Stomach (tissue), 19 donors: ENCODE measurements around the gene RNF7. TPM values are rescaled to one million over a fixed set of nuclear protein-coding genes. Genes with fewer than 3 reads are reported as not detected.
"Not testable (repeated sequence)": the region's sequence is repeated elsewhere in the genome, so short reads cannot be mapped to it uniquely, and the experiment has no call there.

ENCODE experiments used
- DNase-seq, 2 donors: peaks; one replicate each; pipeline versions ENCODE4 v3.0.0 to v3.0.0-alpha.2; 2013 to 2019
- H3K27ac ChIP-seq, 5 donors: fragments of 200-600 bp in 4 of 5; sonication (generic) in 4 of 5; one replicate each; pipeline ENCODE4 v1.5.1; 2013 to 2019; ENCODE audit warnings: mild to moderate bottlenecking in 1 of 5, moderate library complexity in 1 of 5
- H3K27me3 ChIP-seq, 3 donors: fragments of 200-600 bp; sonication (generic); one replicate each; pipeline ENCODE4 v1.5.1; 2017 to 2019; ENCODE audit warnings: mixed run types in 1 of 3
- H3K36me3 ChIP-seq, 4 donors: fragments of 200-600 bp; sonication (generic); 1 replicate in 3 of 4; 2 replicates in 1 of 4; pipeline ENCODE4 v1.5.1; 2016 to 2019
- H3K4me1 ChIP-seq, 4 donors: fragments of 200-600 bp; sonication (generic); one replicate each; pipeline ENCODE4 v1.5.1; 2016 to 2019
- H3K4me3 ChIP-seq, 4 donors: fragments of 200-600 bp; sonication (generic) in 3 of 4; one replicate each; pipeline ENCODE4 v1.5.1; 2016 to 2019; ENCODE audit warnings: mild to moderate bottlenecking in 1 of 4
- H3K9me3 ChIP-seq, 4 donors: fragments of 200-600 bp; sonication (generic); one replicate each; pipeline ENCODE4 v1.5.1; 2016 to 2019
- EP300 ChIP-seq: sonication (generic); formaldehyde crosslinking; IDR thresholded peaks from one replicate; pipeline ENCODE4 v1.6.1; 2017; ENCODE audit warnings: antibody characterized with exemption
- POLR2A ChIP-seq, 4 donors: fragments of 450-650 bp; IDR thresholded peaks; one replicate each; pipeline ENCODE4 v1.6.1; 2016; ENCODE audit warnings: antibody characterized with exemption in 4 of 4, control low read depth in 2 of 4, mild to moderate bottlenecking in 1 of 4, moderate library complexity in 1 of 4
- POLR2AphosphoS5 ChIP-seq, 3 donors: sonication (generic); formaldehyde crosslinking; IDR thresholded peaks; one replicate each; pipeline ENCODE4 v1.6.1; 2016; ENCODE audit warnings: antibody characterized with exemption in 3 of 3
- WGBS, 5 donors: extraction: QIAGEN DNeasy Blood & Tissue Kit in 3 of 5; methylation state at CpG; one replicate each; pipeline versions ENCODE4 v1.1.5 to v1.1.7; 2013 to 2018; 5-methylcytosine and 5-hydroxymethylcytosine counted together
- intact Hi-C: fragments of 100-400 bp; cut with DNase I; formaldehyde crosslinking; loops from one replicate; pipeline ENCODE4 v1.15.1; 2023; ENCODE audit warnings: low total_unique reads
- long read RNA-seq, 10 donors: transcript quantifications; one replicate each; lab custom pipeline, GENCODE V29; 2026
- polyA plus RNA-seq, 3 donors: library from polyadenylated mRNA; stranded (reverse); fragments of 200-250 nt; gene quantifications; one replicate each; pipeline ENCODE4 v1.2.3, GENCODE V29; 2013
- total RNA-seq, 5 donors: library from RNA; depleted of rRNA; stranded (reverse); fragments of >200 nt; gene quantifications; one replicate each; pipeline versions ENCODE4 v1.1.0 to v1.2.3, GENCODE V29; 2014 to 2016
- TF ChIP-seq, protein P1 (sequence below), 7 experiments: fragments of 450-650 bp in 4 of 7; fragments of 200-600 bp in 3 of 7; sonication (generic) in 3 of 7; IDR thresholded peaks; one replicate each; pipeline ENCODE4 v1.5.1; 2016 to 2019; ENCODE audit warnings: antibody characterized with exemption in 7 of 7, control low read depth in 2 of 7, mild to moderate bottlenecking in 1 of 7
- donor health status: healthy with polysubstance abuse.
- donor health status: Bipolar disorder and iron deficiency.
- donor health status: healthy.

RNF7 gene
- 100 to 1,000 TPM in 1 of 5 donors, 10 to 100 TPM in 4; 40.2 to 236 (median 62.4) TPM for total RNA-seq
- 100 to 1,000 TPM; 128 to 154 (median 145) TPM for polyA plus RNA-seq
- long read RNA-seq, donor 1, transcript RNF7-202 (3 exons, 805 nt), result minor isoform, 5 of 46 reads
- long read RNA-seq, donor 1, transcript RNF7-201 (3 exons, 2,763 nt), result major isoform, 37 of 46 reads
- long read RNA-seq, donor 1, partial matches to known transcripts, result 0 of 46 reads
- long read RNA-seq, donor 1, other reads (novel, unspliced or antisense), result 0 of 46 reads
- long read RNA-seq, donor 2, transcript RNF7-201 (3 exons, 2,763 nt), result major isoform, 51 of 55 reads
- long read RNA-seq, donor 2, partial matches to known transcripts, result 0 of 55 reads
- long read RNA-seq, donor 2, other reads (novel, unspliced or antisense), result 0 of 55 reads
- long read RNA-seq, donor 3, transcript RNF7-202 (3 exons, 805 nt), result minor isoform, 10 of 75 reads
- long read RNA-seq, donor 3, transcript RNF7-201 (3 exons, 2,763 nt), result major isoform, 64 of 75 reads
- long read RNA-seq, donor 3, partial matches to known transcripts, result 0 of 75 reads
- long read RNA-seq, donor 3, other reads (novel, unspliced or antisense), result 0 of 75 reads
- long read RNA-seq, donor 4, transcript RNF7-201 (3 exons, 2,763 nt), result major isoform, 10 of 11 reads
- long read RNA-seq, donor 4, partial matches to known transcripts, result 0 of 11 reads
- long read RNA-seq, donor 4, other reads (novel, unspliced or antisense), result 0 of 11 reads
- long read RNA-seq, donor 5, transcript RNF7-202 (3 exons, 805 nt), result minor isoform, 7 of 79 reads
- long read RNA-seq, donor 5, transcript RNF7-201 (3 exons, 2,763 nt), result major isoform, 68 of 79 reads
- long read RNA-seq, donor 5, partial matches to known transcripts, result 0 of 79 reads
- long read RNA-seq, donor 5, other reads (novel, unspliced or antisense), result 0 of 79 reads
- long read RNA-seq, donor 6, result 0 reads
- long read RNA-seq, donor 7, transcript RNF7-201 (3 exons, 2,763 nt), result major isoform, 89 of 108 reads
- long read RNA-seq, donor 7, transcript RNF7-202 (3 exons, 805 nt), result minor isoform, 10 of 108 reads
- long read RNA-seq, donor 7, partial matches to known transcripts, result 7 of 108 reads
- long read RNA-seq, donor 7, other reads (novel, unspliced or antisense), result 0 of 108 reads
- long read RNA-seq, donor 8, transcript RNF7-201 (3 exons, 2,763 nt), result major isoform, 99 of 115 reads
- long read RNA-seq, donor 8, transcript RNF7-202 (3 exons, 805 nt), result minor isoform, 8 of 115 reads
- long read RNA-seq, donor 8, partial matches to known transcripts, result 5 of 115 reads
- long read RNA-seq, donor 8, other reads (novel, unspliced or antisense), result 0 of 115 reads
- long read RNA-seq, donor 9, transcript RNF7-202 (3 exons, 805 nt), result minor isoform, 5 of 106 reads
- long read RNA-seq, donor 9, transcript RNF7-201 (3 exons, 2,763 nt), result major isoform, 74 of 106 reads
- long read RNA-seq, donor 9, partial matches to known transcripts, result 23 of 106 reads
- long read RNA-seq, donor 9, other reads (novel, unspliced or antisense), result 0 of 106 reads
- long read RNA-seq, donor 10, transcript RNF7-202 (3 exons, 805 nt), result minor isoform, 6 of 42 reads
- long read RNA-seq, donor 10, transcript RNF7-201 (3 exons, 2,763 nt), result major isoform, 35 of 42 reads
- long read RNA-seq, donor 10, partial matches to known transcripts, result 0 of 42 reads
- long read RNA-seq, donor 10, other reads (novel, unspliced or antisense), result 0 of 42 reads

DNA sequence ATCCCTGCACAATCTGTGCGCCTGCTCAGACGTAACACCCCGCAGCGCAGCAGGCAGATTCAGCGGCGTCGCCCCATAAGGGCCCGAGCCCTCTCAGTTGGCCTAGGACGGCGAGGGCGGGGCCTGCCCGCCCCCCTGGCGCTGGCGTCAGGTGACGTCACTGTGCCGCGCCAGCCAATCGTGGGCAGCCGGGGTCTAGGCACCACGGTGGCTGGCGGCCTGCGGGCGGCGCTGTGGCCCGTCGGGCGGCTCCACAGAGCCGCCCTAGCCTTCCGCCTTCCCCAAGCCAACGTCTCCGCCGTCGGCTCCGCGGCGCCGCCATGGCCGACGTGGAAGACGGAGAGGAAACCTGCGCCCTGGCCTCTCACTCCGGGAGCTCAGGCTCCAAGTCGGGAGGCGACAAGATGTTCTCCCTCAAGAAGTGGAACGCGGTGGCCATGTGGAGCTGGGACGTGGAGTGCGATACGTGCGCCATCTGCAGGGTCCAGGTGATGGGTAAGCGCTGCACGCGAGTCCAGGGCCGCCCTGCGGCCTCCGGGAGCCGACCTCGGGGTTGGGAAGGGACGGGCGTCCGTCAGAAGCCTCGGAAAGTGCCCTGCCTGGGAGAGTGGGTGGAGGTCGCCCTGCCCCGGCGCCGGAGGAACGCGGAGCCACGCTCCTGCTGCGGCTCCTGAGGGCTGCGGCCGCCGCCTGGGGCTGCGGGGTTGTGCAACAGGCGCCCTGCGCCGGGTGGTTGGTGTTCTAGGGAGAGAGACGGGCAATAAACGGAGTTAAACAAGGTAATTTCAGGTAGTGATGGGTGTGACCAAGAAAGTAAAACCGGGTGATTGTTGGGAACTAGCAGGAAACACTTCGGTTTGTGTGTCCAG lies at the start of gene RNF7:
Gene RNF7, plus strand, starts transcription at position 277 of the 869 bp plus-strand sequence. Its CDS starts 44 bp downstream, at position 321.
- H3K27me3 ChIP-seq, result no peaks in the 10 kb centered on the region
- TF ChIP-seq, protein P1, sequence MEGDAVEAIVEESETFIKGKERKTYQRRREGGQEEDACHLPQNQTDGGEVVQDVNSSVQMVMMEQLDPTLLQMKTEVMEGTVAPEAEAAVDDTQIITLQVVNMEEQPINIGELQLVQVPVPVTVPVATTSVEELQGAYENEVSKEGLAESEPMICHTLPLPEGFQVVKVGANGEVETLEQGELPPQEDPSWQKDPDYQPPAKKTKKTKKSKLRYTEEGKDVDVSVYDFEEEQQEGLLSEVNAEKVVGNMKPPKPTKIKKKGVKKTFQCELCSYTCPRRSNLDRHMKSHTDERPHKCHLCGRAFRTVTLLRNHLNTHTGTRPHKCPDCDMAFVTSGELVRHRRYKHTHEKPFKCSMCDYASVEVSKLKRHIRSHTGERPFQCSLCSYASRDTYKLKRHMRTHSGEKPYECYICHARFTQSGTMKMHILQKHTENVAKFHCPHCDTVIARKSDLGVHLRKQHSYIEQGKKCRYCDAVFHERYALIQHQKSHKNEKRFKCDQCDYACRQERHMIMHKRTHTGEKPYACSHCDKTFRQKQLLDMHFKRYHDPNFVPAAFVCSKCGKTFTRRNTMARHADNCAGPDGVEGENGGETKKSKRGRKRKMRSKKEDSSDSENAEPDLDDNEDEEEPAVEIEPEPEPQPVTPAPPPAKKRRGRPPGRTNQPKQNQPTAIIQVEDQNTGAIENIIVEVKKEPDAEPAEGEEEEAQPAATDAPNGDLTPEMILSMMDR (IDR thresholded peaks at IDR 0.05), result peak in 5 of 7 experiments; percentile 82 to 95 (median 87)
- TF ChIP-seq EP300, result no peak
- TF ChIP-seq POLR2AphosphoS5 (IDR thresholded peaks at IDR 0.05), result peak; percentile 79 to 85 (median 82)
- intact Hi-C loops, result loop anchor here (10.0 kb wide), 2 partner anchors 137 to 177 kb away; partner anchors contain the start of gene ATP1B3
- DNase-seq, result peak; percentile 96 to 99
- H3K9me3 ChIP-seq, result no peaks in the 10 kb centered on the region
- H3K36me3 ChIP-seq, result peaks cover 0 to 6% (median 2%) of the 10 kb centered on the region in 4 donors
- peak within 1 kb of the TSS; percentile 90 to 98 (median 94) for H3K27ac ChIP-seq
- WGBS, 5 donors, result 0 to 1% (median 0%) methylated on average over 23 to 81 of the region's 81 CpGs
- H3K4me3 ChIP-seq, result peak within 1 kb of the TSS; percentile 71 to 95 (median 85)
- H3K4me1 ChIP-seq, result peaks cover 9 to 47% (median 31%) of the 10 kb centered on the region in 4 donors

- no peak for TF ChIP-seq POLR2A (IDR thresholded peaks at IDR 0.05)
- Histone ChIP-seq H3K36me3 (no peaks in the 10 kb centered on the region), H3K27me3 (no peaks in the 10 kb centered on the region), H3K27ac (peak overlapping the region in 1 of 5 donors; percentile 53), H3K4me3 (no peak overlapping the region), H3K4me1 (peaks cover 8 to 16% (median 13%) of the 10 kb centered on the region in 4 donors), H3K9me3 (peaks cover 0 to 12% (median 9%) of the 10 kb centered on the region in 4 donors)
- 53 to 61% (median 60%) methylated on average over 4 of the region's 4 CpGs for WGBS, 5 donors
- intact Hi-C loops, result no loop called here
- DNase-seq, result no peak
These were observed 47.5 kb upstream of the RNF7 start for GRCh38 chr3:141690431-141691072.

- WGBS, 5 donors, result 69 to 91% (median 76%) methylated on average over 3 of the region's 3 CpGs
- H3K4me3 ChIP-seq, H3K27ac ChIP-seq, H3K4me1 ChIP-seq, H3K27me3 ChIP-seq, intact Hi-C loops, DNase-seq, H3K36me3 ChIP-seq: not testable (repeated sequence)
- peaks cover 0 to 12% (median 9%) of the 10 kb centered on the region in 4 donors for H3K9me3 ChIP-seq
These were observed 46.6 kb upstream of the RNF7 start for GRCh38 chr3:141691471-141691870.

GRCh38 chr3:141692973-141693372 lies 45.1 kb upstream of the RNF7 start:
- DNase-seq, H3K4me3 ChIP-seq, H3K27ac ChIP-seq, H3K27me3 ChIP-seq, H3K36me3 ChIP-seq, intact Hi-C loops, H3K4me1 ChIP-seq: not testable (repeated sequence)
- 80 to 96% (median 83%) methylated on average over 4 of the region's 4 CpGs for WGBS, 5 donors
- H3K9me3 ChIP-seq, result peaks cover 0 to 12% (median 9%) of the 10 kb centered on the region in 4 donors
